ENCODE measurements around the gene SUMF1. TPM values are rescaled to one million over a fixed set of nuclear protein-coding genes. Genes with fewer than 3 reads are reported as not detected.

SUMF1 gene
- total and polyA plus RNA-seq, 2 of the 13 experiments (the other 11 are each of a cell fraction or from before 2014, with no cell fraction given): 18.5 to 28.9 TPM

- TF ChIP-seq ZNF749 (CRISPR knock-in tag; IDR thresholded peaks at IDR 0.05; ENCODE audit: borderline replicate concordance): no peak
- TF ChIP-seq ATF3 (CRISPR knock-in tag; IDR thresholded peaks at IDR 0.05): 0 out of 2 replicates have a peak, but pooled peaks have one; percentile 43
- peak; percentile 88 for TF ChIP-seq FOXA3 (CRISPR knock-in tag; IDR thresholded peaks at IDR 0.05)
- TF ChIP-seq RARA (CRISPR knock-in tag; IDR thresholded peaks at IDR 0.05): peak; percentile 59
- TF ChIP-seq SIN3B (IDR thresholded peaks at IDR 0.05; ENCODE audit: low read length): no peak
- TF ChIP-seq ARID5B (CRISPR knock-in tag; IDR thresholded peaks at IDR 0.05): peak; percentile 78
- TF ChIP-seq KAT8 (CRISPR knock-in tag; IDR thresholded peaks at IDR 0.05): peak; percentile 37; the same call in 1 of the 2 replicates
- no peak for TF ChIP-seq ZNF792 (CRISPR knock-in tag; IDR thresholded peaks at IDR 0.05)
- no peak for TF ChIP-seq HBP1 (CRISPR knock-in tag; IDR thresholded peaks at IDR 0.05; ENCODE audit: low read depth)
- TF ChIP-seq NFRKB (IDR thresholded peaks at IDR 0.05): no peak
- peak; percentile 61; the same call in 1 of the 2 replicates for TF ChIP-seq SOX5 (CRISPR knock-in tag; IDR thresholded peaks at IDR 0.05; ENCODE audit: borderline replicate concordance)
- TF ChIP-seq SIN3A (IDR thresholded peaks at IDR 0.05; ENCODE audit: borderline replicate concordance, low read depth, low read length): peak; percentile 79
- peak; percentile 59; the same call in 1 of the 2 replicates for TF ChIP-seq SIX1 (CRISPR knock-in tag; IDR thresholded peaks at IDR 0.05; ENCODE audit: borderline replicate concordance)
- TF ChIP-seq NR2F2 (IDR thresholded peaks at IDR 0.05; ENCODE audit: borderline replicate concordance, low read depth): no peak
- TF ChIP-seq MXI1 (IDR thresholded peaks at IDR 0.05; ENCODE audit: borderline replicate concordance, low read depth, low read length): peak; percentile 84; the same call in 1 of the 3 replicates
- 0 out of 2 replicates have a peak, but pooled peaks have one; percentile 26 for TF ChIP-seq FOXA1 (IDR thresholded peaks at IDR 0.05)
- peak; percentile 71 for TF ChIP-seq FOXA1 (CRISPR knock-in tag; IDR thresholded peaks at IDR 0.05)
- peak; percentile 68 for TF ChIP-seq ASH2L (IDR thresholded peaks at IDR 0.05; ENCODE audit: insufficient read length, low read depth, low read length)
- no peak for TF ChIP-seq TOE1 (CRISPR knock-in tag; IDR thresholded peaks at IDR 0.05)
- TF ChIP-seq TEAD3 (CRISPR knock-in tag; optimal IDR thresholded peaks at IDR 0.05; ENCODE audit: borderline replicate concordance): peak; percentile 27
- TF ChIP-seq POLR2AphosphoS2 (IDR thresholded peaks at IDR 0.05; ENCODE audit: low read depth, low read length): no peak
- TF ChIP-seq TFE3 (CRISPR knock-in tag; IDR thresholded peaks at IDR 0.05): peak; percentile 72
- no peak for TF ChIP-seq BRCA1 (CRISPR knock-in tag; IDR thresholded peaks at IDR 0.05)
- peak; percentile 84 for TF ChIP-seq RFX1 (IDR thresholded peaks at IDR 0.05)
- TF ChIP-seq ZBTB43 (CRISPR knock-in tag; conservative IDR thresholded peaks at IDR 0.05): no peak
Measured at GRCh38 chr3:4426782-4427344, 40.2 kb downstream of the SUMF1 start (continued).
